Measurements from ENCODE around the gene SOWAHC. TPM values are rescaled to one million over a fixed set of nuclear protein-coding genes. Genes with fewer than 3 reads are reported as not detected.
A peak's percentile ranks its signal among the peaks of the same experiment; 100 is the strongest.
"Not testable (repeated sequence)": the region's sequence is repeated elsewhere in the genome, so short reads cannot be mapped to it uniquely, and the experiment has no call there.

The SOWAHC gene
- total and polyA plus RNA-seq, 4 donors, result 5.2 to 15.2 (median 9.2) TPM

- Histone ChIP-seq H3K4me3 (no peak overlapping the region), H3K27me3 (ENCODE audit: control insufficient read depth in 3 of 3, insufficient read depth in 3 of 3, low read length in 2 of 3) (no peaks in the 10 kb centered on the region), H3K36me3 (ENCODE audit: control insufficient read depth in 4 of 4, insufficient read depth in 4 of 4, low read length in 4 of 4) (no peaks in the 10 kb centered on the region), H3K27ac (ENCODE audit: low read depth in 1 of 2, low read length in 1 of 2) (peak overlapping the region in 1 of 2 donors; percentile 6), H3K9me3 (ENCODE audit: control insufficient read depth in 4 of 4, insufficient read depth in 3 of 4, low read length in 3 of 4) (no peaks in the 10 kb centered on the region), H3K4me1 (ENCODE audit: control insufficient read depth in 5 of 5, insufficient read depth in 5 of 5, low read length in 5 of 5) (peaks cover 0 to 8% (median 0%) of the 10 kb centered on the region in 5 donors), H3K9ac (ENCODE audit: insufficient read depth in 1 of 2, low read length in 2 of 2) (no peak overlapping the region)
- DNase-seq, result no peak
- no peak for ATAC-seq (ENCODE audit: insufficient read depth, low FRiP score)
- TF ChIP-seq CTCF (IDR thresholded peaks at IDR 0.05; ENCODE audit: control extremely low read depth, extremely low read depth), result no peak
- 88 to 91% methylated on average over 1 of the region's 1 CpG for WGBS, 2 donors
Measured at GRCh38 chr2:109636317-109636716, 22.2 kb downstream of the SOWAHC start.

- Histone ChIP-seq H3K9me3 (ENCODE audit: control insufficient read depth in 4 of 4, insufficient read depth in 3 of 4, low read length in 3 of 4) (no peaks in the 10 kb centered on the region), H3K27ac (ENCODE audit: low read depth in 1 of 2, low read length in 1 of 2) (no peak overlapping the region), H3K4me1 (ENCODE audit: control insufficient read depth in 5 of 5, insufficient read depth in 5 of 5, low read length in 5 of 5) (peaks cover 0 to 5% (median 0%) of the 10 kb centered on the region in 5 donors), H3K9ac (ENCODE audit: insufficient read depth in 1 of 2, low read length in 2 of 2) (no peak overlapping the region), H3K36me3 (ENCODE audit: control insufficient read depth in 4 of 4, insufficient read depth in 4 of 4, low read length in 4 of 4) (no peaks in the 10 kb centered on the region), H3K4me3 (no peak overlapping the region), H3K27me3 (ENCODE audit: control insufficient read depth in 3 of 3, insufficient read depth in 3 of 3, low read length in 2 of 3) (no peaks in the 10 kb centered on the region)
- 54 to 58% methylated on average over 9 of the region's 9 CpGs for WGBS, 2 donors
- peak in 1 of 3 donors; percentile 47 for DNase-seq
- ATAC-seq (ENCODE audit: insufficient read depth, low FRiP score), result no peak
- no peak for TF ChIP-seq CTCF (IDR thresholded peaks at IDR 0.05; ENCODE audit: control extremely low read depth, extremely low read depth)
Measured at GRCh38 chr2:109637749-109638570, 23.8 kb downstream of the SOWAHC start.

DNA sequence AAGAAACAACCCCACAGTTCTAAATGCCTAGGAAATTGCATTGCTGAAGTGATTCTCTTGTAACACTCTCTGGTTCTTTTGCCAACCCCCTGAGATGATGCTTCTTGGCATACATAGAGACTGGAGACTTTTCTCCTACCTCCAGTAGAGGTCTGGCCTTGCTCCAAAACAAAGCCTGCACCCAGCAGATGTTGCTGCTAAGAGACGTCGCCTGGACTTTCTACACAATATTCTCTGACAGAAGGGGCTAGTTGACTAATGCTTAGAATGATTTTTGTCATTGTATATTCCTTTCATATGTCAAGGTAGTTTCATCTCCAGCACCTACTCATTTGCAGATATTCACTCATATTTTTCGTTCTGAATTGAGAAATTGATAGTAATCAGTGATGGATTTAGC, 24.6 kb downstream of the SOWAHC start:
- ATAC-seq (ENCODE audit: insufficient read depth, low FRiP score) (no peak), DNase-seq (peak in 1 of 3 donors; percentile 54)
- TF ChIP-seq CTCF (IDR thresholded peaks at IDR 0.05; ENCODE audit: control extremely low read depth, extremely low read depth), result no peak

DNA sequence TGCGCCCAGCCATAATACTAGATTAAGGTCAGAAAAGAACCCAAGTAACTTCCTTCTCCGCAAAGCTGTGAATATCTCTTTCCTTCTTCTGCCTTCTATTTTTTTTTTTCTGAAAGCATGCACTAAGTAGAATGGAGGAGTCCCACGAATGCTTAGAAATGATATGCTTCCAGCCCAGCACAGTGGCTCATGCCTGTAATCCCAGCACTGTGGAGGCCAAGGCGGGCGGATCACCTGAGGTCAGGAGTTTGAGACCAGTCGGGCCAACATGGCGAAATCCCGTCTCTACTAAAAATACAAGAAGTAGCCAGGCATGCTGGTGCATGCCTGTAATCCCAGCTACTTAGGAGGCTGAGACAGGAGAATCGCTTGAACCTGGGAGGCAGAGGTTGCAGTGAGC, 25.8 kb downstream of the SOWAHC start:
- H3K4me3 ChIP-seq; ATAC-seq (ENCODE audit: insufficient read depth, low FRiP score); DNase-seq; H3K27ac ChIP-seq (ENCODE audit: low read depth in 1 of 2, low read length in 1 of 2); H3K9me3 ChIP-seq (ENCODE audit: control insufficient read depth in 4 of 4, insufficient read depth in 3 of 4, low read length in 3 of 4); H3K36me3 ChIP-seq (ENCODE audit: control insufficient read depth in 4 of 4, insufficient read depth in 4 of 4, low read length in 4 of 4); H3K27me3 ChIP-seq (ENCODE audit: control insufficient read depth in 3 of 3, insufficient read depth in 3 of 3, low read length in 2 of 3); H3K4me1 ChIP-seq (ENCODE audit: control insufficient read depth in 5 of 5, insufficient read depth in 5 of 5, low read length in 5 of 5); H3K9ac ChIP-seq (ENCODE audit: insufficient read depth in 1 of 2, low read length in 2 of 2): not testable (repeated sequence)
- WGBS, 2 donors, result 96% methylated on average over 9 of the region's 9 CpGs

More for the DNA sequence above, 24.6 kb downstream of the SOWAHC start:
- Histone ChIP-seq H3K36me3 (ENCODE audit: control insufficient read depth in 4 of 4, insufficient read depth in 4 of 4, low read length in 4 of 4) (no peaks in the 10 kb centered on the region), H3K4me3 (no peak overlapping the region), H3K9ac (ENCODE audit: insufficient read depth in 1 of 2, low read length in 2 of 2) (no peak overlapping the region), H3K27me3 (ENCODE audit: control insufficient read depth in 3 of 3, insufficient read depth in 3 of 3, low read length in 2 of 3) (no peaks in the 10 kb centered on the region), H3K9me3 (ENCODE audit: control insufficient read depth in 4 of 4, insufficient read depth in 3 of 4, low read length in 3 of 4) (no peaks in the 10 kb centered on the region), H3K27ac (ENCODE audit: low read depth in 1 of 2, low read length in 1 of 2) (no peak overlapping the region), H3K4me1 (ENCODE audit: control insufficient read depth in 5 of 5, insufficient read depth in 5 of 5, low read length in 5 of 5) (peaks cover 0 to 5% (median 0%) of the 10 kb centered on the region in 5 donors)
- 79 to 89% methylated on average over 3 of the region's 3 CpGs for WGBS, 2 donors
